ENCODE results near the gene IPMK.
A peak's percentile ranks its signal among the peaks of the same experiment; 100 is the strongest.
"Not testable (repeated sequence)": the region's sequence is repeated elsewhere in the genome, so short reads cannot be mapped to it uniquely, and the experiment has no call there.

The IPMK gene

GRCh38 chr10:58266826-58267712 is 625 bp downstream of the IPMK start:
- DNase-seq (ENCODE audit: low read depth, low spot score) = no peak

- no peak for DNase-seq (ENCODE audit: low read depth, low spot score)
Observed at GRCh38 chr10:58266003-58266825, 1.5 kb downstream of the IPMK start.

GRCh38 chr10:58265249-58265648 is 2.4 kb downstream of the IPMK start:
- no peak for DNase-seq (ENCODE audit: low read depth, low spot score)

- DNase-seq (ENCODE audit: low read depth, low spot score) = no peak
Observed at GRCh38 chr10:58264780-58265179, 2.9 kb downstream of the IPMK start.

GRCh38 chr10:58262766-58263165 is 4.9 kb downstream of the IPMK start:
- DNase-seq (ENCODE audit: low read depth, low spot score) = no peak

- DNase-seq (ENCODE audit: low read depth, low spot score) = no peak
Observed at GRCh38 chr10:58260334-58260733, 7.4 kb downstream of the IPMK start.

- no peak for DNase-seq (ENCODE audit: low read depth, low spot score)
Observed at GRCh38 chr10:58258977-58259692, 8.6 kb downstream of the IPMK start.

GRCh38 chr10:58256013-58256780 is 11.5 kb downstream of the IPMK start:
- DNase-seq (ENCODE audit: low read depth, low spot score) = not testable (repeated sequence)

- DNase-seq (ENCODE audit: low read depth, low spot score) = no peak
Observed at GRCh38 chr10:58254644-58255043, 13.1 kb downstream of the IPMK start.

GRCh38 chr10:58253184-58253583 is 14.5 kb downstream of the IPMK start:
- no peak for DNase-seq (ENCODE audit: low read depth, low spot score)

GRCh38 chr10:58244666-58245065 is 23.0 kb downstream of the IPMK start:
- DNase-seq (ENCODE audit: low read depth, low spot score) = not testable (repeated sequence)

GRCh38 chr10:58244242-58244641 is 23.5 kb downstream of the IPMK start:
- not testable (repeated sequence) for DNase-seq (ENCODE audit: low read depth, low spot score)

- DNase-seq (ENCODE audit: low read depth, low spot score) = not testable (repeated sequence)
Observed at GRCh38 chr10:58243801-58244200, 23.9 kb downstream of the IPMK start.

GRCh38 chr10:58243269-58243668 is 24.4 kb downstream of the IPMK start:
- DNase-seq (ENCODE audit: low read depth, low spot score) = no peak

GRCh38 chr10:58241346-58241745 is 26.3 kb downstream of the IPMK start:
- DNase-seq (ENCODE audit: low read depth, low spot score) = no peak

GRCh38 chr10:58240531-58240930 is 27.2 kb downstream of the IPMK start:
- DNase-seq (ENCODE audit: low read depth, low spot score) = no peak

GRCh38 chr10:58239561-58240169 is 28.0 kb downstream of the IPMK start:
- DNase-seq (ENCODE audit: low read depth, low spot score) = no peak

GRCh38 chr10:58237014-58237834 is 30.5 kb downstream of the IPMK start:
- DNase-seq (ENCODE audit: low read depth, low spot score) = peak; percentile 57

- not testable (repeated sequence) for DNase-seq (ENCODE audit: low read depth, low spot score)
Observed at GRCh38 chr10:58229856-58230255, 37.8 kb downstream of the IPMK start.

- DNase-seq (ENCODE audit: low read depth, low spot score) = no peak
Observed at GRCh38 chr10:58225654-58226053, 42.0 kb downstream of the IPMK start.
